HepG2 (cell line): Measurements from ENCODE around the gene SGPL1. TPM values are rescaled to one million over a fixed set of nuclear protein-coding genes. Genes with fewer than 3 reads are reported as not detected.

ENCODE experiments used
- ARNTL ChIP-seq: sonication (generic); formaldehyde crosslinking; IDR thresholded peaks from 2 replicates; pipeline ENCODE4 v1.4.0; 2020; ENCODE audit warnings: mild to moderate bottlenecking, missing genetic modification reagents
- ETV5 ChIP-seq: IDR thresholded peaks from 2 replicates; pipeline ENCODE4 v1.6.1; 2018; ENCODE audit warnings: missing biosample characterization, missing genetic modification reagents, inconsistent platforms, borderline replicate concordance
- FOXP1 ChIP-seq, 2 experiments: fragments of 450-650 bp in 1 of 2; IDR thresholded peaks; 2 replicates each; pipeline ENCODE4 v1.6.1; 2017 to 2018; ENCODE audit warnings: antibody characterized with exemption in 1 of 2
- KDM5A ChIP-seq: fragments of 200-600 bp; sonication (generic); IDR thresholded peaks from 2 replicates; pipeline ENCODE4 v1.7.0; 2018; ENCODE audit warnings: antibody characterized with exemption, mild to moderate bottlenecking, low read length, borderline replicate concordance
- MLLT10 ChIP-seq: sonication (generic); formaldehyde crosslinking; IDR thresholded peaks from 2 replicates; pipeline ENCODE4 v1.4.0; 2020; ENCODE audit warnings: missing genetic modification reagents
- SIX1 ChIP-seq: sonication (generic); formaldehyde crosslinking; IDR thresholded peaks from 2 replicates; pipeline ENCODE4 v1.4.0; 2020; ENCODE audit warnings: missing genetic modification reagents, borderline replicate concordance
- SP1 ChIP-seq, 2 experiments: fragments of 450-650 bp in 1 of 2; sonication (generic) in 1 of 2; formaldehyde crosslinking in 1 of 2; IDR thresholded peaks; 2 replicates each; pipeline versions ENCODE4 v1.4.0 to v1.6.1; 2016 to 2020; ENCODE audit warnings: missing genetic modification reagents in 1 of 2
- TEAD3 ChIP-seq: optimal IDR thresholded peaks from 2 replicates; pipeline ENCODE3; 2016; ENCODE audit warnings: borderline replicate concordance
- ZFP36L1 ChIP-seq: sonication (generic); formaldehyde crosslinking; IDR thresholded peaks from 2 replicates; pipeline ENCODE4 v1.8.0; 2022; ENCODE audit warnings: mild to moderate bottlenecking, missing genetic modification reagents, moderate library complexity
- ZMYM2 ChIP-seq: sonication (generic); formaldehyde crosslinking; IDR thresholded peaks from 2 replicates; pipeline ENCODE4 v1.8.0; 2022; ENCODE audit warnings: mild to moderate bottlenecking, missing genetic modification reagents
- ZNF264 ChIP-seq: sonication (generic); formaldehyde crosslinking; IDR thresholded peaks from 2 replicates; pipeline ENCODE4 v1.4.0; 2020; ENCODE audit warnings: missing genetic modification reagents
- ZNF367 ChIP-seq: sonication (generic); formaldehyde crosslinking; IDR thresholded peaks from 2 replicates; pipeline ENCODE4 v1.4.0; 2020; ENCODE audit warnings: missing genetic modification reagents, borderline replicate concordance
- ZNF749 ChIP-seq: sonication (generic); formaldehyde crosslinking; IDR thresholded peaks from 2 replicates; pipeline ENCODE4 v1.8.0; 2022; ENCODE audit warnings: mild to moderate bottlenecking, missing genetic modification reagents, moderate library complexity, borderline replicate concordance
- ZSCAN12 ChIP-seq: sonication (generic); formaldehyde crosslinking; IDR thresholded peaks from 2 replicates; pipeline ENCODE4 v1.9.0; 2021; ENCODE audit warnings: mild to moderate bottlenecking, missing genetic modification reagents
- polyA plus RNA-seq, 8 experiments: library from polyadenylated mRNA; depleted of rRNA in 3 of 8; stranded (reverse) in 7 of 8; unstranded in 1 of 8; fragments of >200 nt; fragmentation: Illumina TruSeq in 4 of 8; extraction: Trizol in 4 of 8; gene quantifications; 2 replicates each; pipeline versions ENCODE4 v1.2.1 to v1.2.3, GENCODE V29; 2011 to 2016; ENCODE audit warnings: low read depth in 4 of 8, missing spikeins in 1 of 8, mixed read lengths in 1 of 8; ENCODE audit not compliant: insufficient read depth in 1 of 8
- total RNA-seq, 5 experiments: library from RNA; depleted of rRNA; stranded (reverse); fragments of >200 nt; fragmentation: Illumina TruSeq; extraction: Trizol; gene quantifications; 2 replicates each; pipeline ENCODE4 v1.2.3, GENCODE V29; 2016; ENCODE audit warnings: low read depth in 1 of 5
- TF ChIP-seq, protein P1 (sequence below): sonication (generic); formaldehyde crosslinking; IDR thresholded peaks from 2 replicates; pipeline ENCODE4 v1.4.0; 2020; ENCODE audit warnings: missing genetic modification reagents
- TF ChIP-seq, protein P2 (sequence below): sonication (generic); formaldehyde crosslinking; IDR thresholded peaks from 2 replicates; pipeline ENCODE4 v1.5.1; 2020; ENCODE audit warnings: mild to moderate bottlenecking, moderate library complexity, missing genetic modification reagents

The SGPL1 gene
- total and polyA plus RNA-seq, 2 of the 13 experiments (the other 11 are each of a cell fraction or from before 2014, with no cell fraction given) = 17.6 to 25.0 TPM

DNA sequence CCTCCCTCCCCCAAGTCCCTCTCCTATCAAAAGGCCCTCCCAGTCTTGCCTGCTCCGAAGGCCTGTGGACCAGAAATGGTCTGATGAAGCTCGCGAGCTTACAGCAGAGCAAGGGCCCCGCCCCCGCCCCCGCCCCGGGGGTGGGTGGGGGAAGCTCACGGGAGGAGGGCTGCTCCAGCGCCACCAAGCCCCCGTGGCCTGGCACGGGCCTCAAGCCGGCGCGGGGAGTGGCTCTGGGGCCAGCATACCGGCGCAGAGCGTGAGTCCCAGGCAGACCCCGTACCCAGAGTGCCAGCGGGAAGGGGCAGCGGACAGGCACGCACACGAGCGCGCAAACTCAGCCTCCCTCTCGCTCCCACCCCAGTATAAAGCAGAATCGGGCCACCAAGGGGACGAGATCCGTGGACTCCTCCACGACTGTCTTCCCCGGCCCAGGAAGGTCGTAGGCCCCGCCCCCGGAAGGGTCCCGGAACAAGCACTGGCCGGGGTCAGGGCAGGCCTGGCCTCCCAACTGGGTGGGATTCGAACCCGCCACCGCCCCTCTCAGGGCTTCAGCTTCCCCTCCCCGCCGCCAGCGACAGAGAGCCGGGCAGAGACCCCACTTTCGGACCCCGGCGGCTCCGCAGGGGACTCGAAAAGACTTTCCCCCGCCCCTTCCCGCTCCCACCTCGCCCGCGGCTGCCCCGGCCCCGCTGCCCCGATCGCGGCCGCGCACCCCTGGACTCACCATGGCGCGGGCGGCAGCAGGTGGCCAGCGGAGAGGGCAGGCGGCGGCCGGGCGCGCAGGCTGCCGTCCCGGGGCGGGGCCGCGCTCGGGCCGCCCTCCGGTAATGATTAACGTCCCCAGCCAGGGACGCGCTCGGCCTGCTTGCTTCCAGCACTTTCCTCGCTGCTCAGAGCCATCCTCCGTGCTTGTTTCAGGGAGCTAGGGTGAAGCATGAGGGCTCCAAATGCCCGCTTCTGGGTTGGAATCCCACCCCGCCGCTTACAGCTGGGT, 72.4 kb downstream of the SGPL1 start, which contains the start of gene PCBD1 (continued):
- TF ChIP-seq KDM5A (no peak), ZMYM2 (CRISPR knock-in tag) (no peak), TEAD3 (CRISPR knock-in tag) (peak; percentile 24), ZNF367 (CRISPR knock-in tag) (no peak), ETV5 (CRISPR knock-in tag) (no peak), ZFP36L1 (CRISPR knock-in tag) (no peak), ZNF264 (no peak), MLLT10 (no peak), ZNF749 (CRISPR knock-in tag) (no peak), ARNTL (CRISPR knock-in tag) (peak; percentile 91), SP1 (IDR thresholded peaks at IDR 0.05) (no peak), SP1 (CRISPR knock-in tag; IDR thresholded peaks at IDR 0.05) (peak; percentile 52; the same call in 1 of the 2 replicates), FOXP1 (IDR thresholded peaks at IDR 0.05) (no peak), FOXP1 (CRISPR knock-in tag; IDR thresholded peaks at IDR 0.05) (no peak), SIX1 (CRISPR knock-in tag) (no peak), ZSCAN12 (CRISPR knock-in tag) (0 out of 2 replicates have a peak, but pooled peaks have one; percentile 51)
- TF ChIP-seq, protein P1, sequence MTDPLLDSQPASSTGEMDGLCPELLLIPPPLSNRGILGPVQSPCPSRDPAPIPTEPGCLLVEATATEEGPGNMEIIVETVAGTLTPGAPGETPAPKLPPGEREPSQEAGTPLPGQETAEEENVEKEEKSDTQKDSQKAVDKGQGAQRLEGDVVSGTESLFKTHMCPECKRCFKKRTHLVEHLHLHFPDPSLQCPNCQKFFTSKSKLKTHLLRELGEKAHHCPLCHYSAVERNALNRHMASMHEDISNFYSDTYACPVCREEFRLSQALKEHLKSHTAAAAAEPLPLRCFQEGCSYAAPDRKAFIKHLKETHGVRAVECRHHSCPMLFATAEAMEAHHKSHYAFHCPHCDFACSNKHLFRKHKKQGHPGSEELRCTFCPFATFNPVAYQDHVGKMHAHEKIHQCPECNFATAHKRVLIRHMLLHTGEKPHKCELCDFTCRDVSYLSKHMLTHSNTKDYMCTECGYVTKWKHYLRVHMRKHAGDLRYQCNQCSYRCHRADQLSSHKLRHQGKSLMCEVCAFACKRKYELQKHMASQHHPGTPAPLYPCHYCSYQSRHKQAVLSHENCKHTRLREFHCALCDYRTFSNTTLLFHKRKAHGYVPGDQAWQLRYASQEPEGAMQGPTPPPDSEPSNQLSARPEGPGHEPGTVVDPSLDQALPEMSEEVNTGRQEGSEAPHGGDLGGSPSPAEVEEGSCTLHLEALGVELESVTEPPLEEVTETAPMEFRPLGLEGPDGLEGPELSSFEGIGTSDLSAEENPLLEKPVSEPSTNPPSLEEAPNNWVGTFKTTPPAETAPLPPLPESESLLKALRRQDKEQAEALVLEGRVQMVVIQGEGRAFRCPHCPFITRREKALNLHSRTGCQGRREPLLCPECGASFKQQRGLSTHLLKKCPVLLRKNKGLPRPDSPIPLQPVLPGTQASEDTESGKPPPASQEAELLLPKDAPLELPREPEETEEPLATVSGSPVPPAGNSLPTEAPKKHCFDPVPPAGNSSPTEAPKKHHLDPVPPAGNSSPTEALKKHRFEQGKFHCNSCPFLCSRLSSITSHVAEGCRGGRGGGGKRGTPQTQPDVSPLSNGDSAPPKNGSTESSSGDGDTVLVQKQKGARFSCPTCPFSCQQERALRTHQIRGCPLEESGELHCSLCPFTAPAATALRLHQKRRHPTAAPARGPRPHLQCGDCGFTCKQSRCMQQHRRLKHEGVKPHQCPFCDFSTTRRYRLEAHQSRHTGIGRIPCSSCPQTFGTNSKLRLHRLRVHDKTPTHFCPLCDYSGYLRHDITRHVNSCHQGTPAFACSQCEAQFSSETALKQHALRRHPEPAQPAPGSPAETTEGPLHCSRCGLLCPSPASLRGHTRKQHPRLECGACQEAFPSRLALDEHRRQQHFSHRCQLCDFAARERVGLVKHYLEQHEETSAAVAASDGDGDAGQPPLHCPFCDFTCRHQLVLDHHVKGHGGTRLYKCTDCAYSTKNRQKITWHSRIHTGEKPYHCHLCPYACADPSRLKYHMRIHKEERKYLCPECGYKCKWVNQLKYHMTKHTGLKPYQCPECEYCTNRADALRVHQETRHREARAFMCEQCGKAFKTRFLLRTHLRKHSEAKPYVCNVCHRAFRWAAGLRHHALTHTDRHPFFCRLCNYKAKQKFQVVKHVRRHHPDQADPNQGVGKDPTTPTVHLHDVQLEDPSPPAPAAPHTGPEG (CRISPR knock-in tag) = no peak
- TF ChIP-seq, protein P2, sequence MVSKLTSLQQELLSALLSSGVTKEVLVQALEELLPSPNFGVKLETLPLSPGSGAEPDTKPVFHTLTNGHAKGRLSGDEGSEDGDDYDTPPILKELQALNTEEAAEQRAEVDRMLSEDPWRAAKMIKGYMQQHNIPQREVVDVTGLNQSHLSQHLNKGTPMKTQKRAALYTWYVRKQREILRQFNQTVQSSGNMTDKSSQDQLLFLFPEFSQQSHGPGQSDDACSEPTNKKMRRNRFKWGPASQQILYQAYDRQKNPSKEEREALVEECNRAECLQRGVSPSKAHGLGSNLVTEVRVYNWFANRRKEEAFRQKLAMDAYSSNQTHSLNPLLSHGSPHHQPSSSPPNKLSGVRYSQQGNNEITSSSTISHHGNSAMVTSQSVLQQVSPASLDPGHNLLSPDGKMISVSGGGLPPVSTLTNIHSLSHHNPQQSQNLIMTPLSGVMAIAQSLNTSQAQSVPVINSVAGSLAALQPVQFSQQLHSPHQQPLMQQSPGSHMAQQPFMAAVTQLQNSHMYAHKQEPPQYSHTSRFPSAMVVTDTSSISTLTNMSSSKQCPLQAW (CRISPR knock-in tag) = peak; percentile 81
